Measurements from ENCODE around the gene SEC16B.
A peak's percentile ranks its signal among the peaks of the same experiment; 100 is the strongest.
"Not testable (repeated sequence)": the region's sequence is repeated elsewhere in the genome, so short reads cannot be mapped to it uniquely, and the experiment has no call there.

Gene SEC16B

GRCh38 chr1:177995369-177995768 is 25.5 kb upstream of the SEC16B start:
- no peak for TF ChIP-seq CTCF (conservative IDR thresholded peaks at IDR 0.05; ENCODE audit: low read length)
- DNase-seq (ENCODE audit: low read depth) = no peak

GRCh38 chr1:177986281-177986680 is 16.4 kb upstream of the SEC16B start:
- not testable (repeated sequence) for H3K4me3 ChIP-seq (ENCODE audit: low read length); DNase-seq (ENCODE audit: low read depth)

More at GRCh38 chr1:177995369-177995768, 25.5 kb upstream of the SEC16B start:
- H3K4me3 ChIP-seq (ENCODE audit: low read length) = no peak overlapping the region

GRCh38 chr1:177984761-177985160 is 14.9 kb upstream of the SEC16B start:
- H3K4me3 ChIP-seq (ENCODE audit: low read length) = no peak overlapping the region
- TF ChIP-seq CTCF (conservative IDR thresholded peaks at IDR 0.05; ENCODE audit: low read length) = no peak
- no peak for DNase-seq (ENCODE audit: low read depth)

GRCh38 chr1:177984136-177984525 is 14.3 kb upstream of the SEC16B start:
- DNase-seq (ENCODE audit: low read depth) = peak; percentile 95
- TF ChIP-seq CTCF (conservative IDR thresholded peaks at IDR 0.05; ENCODE audit: low read length) = no peak
- peak overlapping the region; percentile 40 for H3K4me3 ChIP-seq (ENCODE audit: low read length)

GRCh38 chr1:177983482-177984135 is 13.8 kb upstream of the SEC16B start:
- TF ChIP-seq CTCF (conservative IDR thresholded peaks at IDR 0.05; ENCODE audit: low read length) = no peak
- peak overlapping the region; percentile 40 for H3K4me3 ChIP-seq (ENCODE audit: low read length)
- DNase-seq (ENCODE audit: low read depth) = peak; percentile 74

- H3K4me3 ChIP-seq (ENCODE audit: low read length) = peak overlapping the region; percentile 40
- DNase-seq (ENCODE audit: low read depth) = no peak
- TF ChIP-seq CTCF (conservative IDR thresholded peaks at IDR 0.05; ENCODE audit: low read length) = no peak
Measured at GRCh38 chr1:177983077-177983476, 13.2 kb upstream of the SEC16B start.

GRCh38 chr1:177981200-177981599 is 11.3 kb upstream of the SEC16B start:
- no peak overlapping the region for H3K4me3 ChIP-seq (ENCODE audit: low read length)
- no peak for DNase-seq (ENCODE audit: low read depth)
- no peak for TF ChIP-seq CTCF (conservative IDR thresholded peaks at IDR 0.05; ENCODE audit: low read length)

Data from AG10803 (cell line).